K562 (cell line): ENCODE measurements around the gene ASPG. TPM values are rescaled to one million over a fixed set of nuclear protein-coding genes. Genes with fewer than 3 reads are reported as not detected.

Source experiments
- ATAC-seq: fragments of 200-7000 bp; cut with Tn5 transposase; 3 replicates; pipeline ENCODE4 v1.9.1; 2020; ENCODE audit warnings: moderate library complexity
- BruUV-seq: library from RNA; stranded (reverse); fragments of 400-500 nt; replicated peaks from 2 replicates; lab custom pipeline; 2021; lab: Mats Ljungman, UMichigan
- CTCF ChIA-PET: fragments of 300-600 bp; formaldehyde crosslinking; extraction: SDS; loops from one replicate; lab custom pipeline; 2021; ENCODE audit warnings: low intra/inter-chr PET ratio; lab: Yijun Ruan, JAX
- POLR2A ChIA-PET: fragments of 300-600, 350-650 bp; sonication (Branson Sonifier 250); formaldehyde crosslinking; extraction: SDS; loops from one replicate; lab custom pipeline; 2021; ENCODE audit warnings: antibody characterized with exemption, inconsistent platforms; lab: Yijun Ruan, JAX
- DNase-seq, 4 experiments: peaks; one replicate each; pipeline versions ENCODE4 v3.0.0 to v3.0.0-alpha.2; 2011 to 2018; ENCODE audit warnings: low spot score in 3 of 4, mixed read lengths in 3 of 4; ENCODE audit errors: extremely low read depth in 1 of 4
- FAIRE-seq: peaks from 2 replicates; lab custom pipeline; 2011; peaks lifted over from hg19 to GRCh38; lab: Jason Lieb, UNC
- H2AFZ ChIP-seq: 2 replicates; pipeline ENCODE4 v1.6.0; 2011; ENCODE audit warnings: low read depth, low read length, control low read depth, inconsistent platforms
- H3K27ac ChIP-seq: fragments of 200-600 bp; 3 replicates; pipeline ENCODE4 v1.8.0; 2011; ENCODE audit warnings: low read depth, mild to moderate bottlenecking, control low read depth, inconsistent platforms, low read length, moderate library complexity, mixed read lengths; ENCODE audit errors: extremely low read depth
- H3K27me3 ChIP-seq, 2 experiments: fragments of 300-600 bp in 1 of 2; 2 replicates in 1 of 2; 3 replicates in 1 of 2; pipeline versions ENCODE4 v1.6.0 to v1.8.0; 2011; ENCODE audit warnings: inconsistent platforms in 2 of 2, low read length in 2 of 2, mild to moderate bottlenecking in 1 of 2, mixed read lengths in 1 of 2, moderate library complexity in 1 of 2; ENCODE audit not compliant: control insufficient read depth in 2 of 2, insufficient read depth in 2 of 2
- H3K36me3 ChIP-seq: fragments of 300-600 bp; 3 replicates; pipeline ENCODE4 v1.8.0; 2011; ENCODE audit warnings: mild to moderate bottlenecking, low read length, inconsistent platforms; ENCODE audit not compliant: control insufficient read depth, insufficient read depth
- H3K4me1 ChIP-seq, 2 experiments: fragments of 200-600 bp in 1 of 2; replicated peaks in 1 of 2; 2 replicates in 1 of 2; 3 replicates in 1 of 2; pipeline versions ENCODE4 v1.5.1 to v1.8.0; 2011; ENCODE audit warnings: inconsistent platforms in 2 of 2, low read length in 2 of 2, mild to moderate bottlenecking in 1 of 2, mixed read lengths in 1 of 2, moderate library complexity in 1 of 2; ENCODE audit not compliant: control insufficient read depth in 2 of 2, insufficient read depth in 2 of 2
- H3K4me2 ChIP-seq: 2 replicates; pipeline ENCODE4 v1.6.1; 2011; ENCODE audit warnings: low read length, control low read depth, inconsistent platforms, mixed read lengths; ENCODE audit not compliant: insufficient read depth
- H3K4me3 ChIP-seq: fragments of 200-600 bp; sonication (generic), shearing (Covaris generic); 2 replicates; pipeline ENCODE4 v1.5.1; 2016; ENCODE audit warnings: control low read depth, inconsistent platforms
- H3K79me2 ChIP-seq: fragments of 200-600 bp; 3 replicates; pipeline ENCODE4 v1.8.0; 2011; ENCODE audit warnings: low read length, inconsistent platforms; ENCODE audit not compliant: control insufficient read depth, insufficient read depth
- H3K9ac ChIP-seq, 2 experiments: 2 replicates each; pipeline versions ENCODE4 v1.6.0 to v1.6.1; 2011; ENCODE audit warnings: low read depth in 2 of 2, low read length in 2 of 2, control low read depth in 1 of 2, inconsistent platforms in 1 of 2, mild to moderate bottlenecking in 1 of 2, mixed read lengths in 1 of 2; ENCODE audit not compliant: insufficient read depth in 1 of 2
- H3K9me1 ChIP-seq: one replicate; pipeline ENCODE4 v1.6.0; 2011; ENCODE audit warnings: inconsistent platforms, mild to moderate bottlenecking, low read length, moderate library complexity; ENCODE audit not compliant: control insufficient read depth, insufficient read depth
- H3K9me3 ChIP-seq: replicated peaks from 2 replicates; pipeline ENCODE4 v1.5.1; 2011; ENCODE audit warnings: low read depth, low read length, inconsistent platforms; ENCODE audit not compliant: control insufficient read depth, insufficient read depth
- H4K20me1 ChIP-seq: replicated peaks from 2 replicates; pipeline ENCODE4 v1.6.1; 2011; ENCODE audit warnings: low read length, inconsistent platforms, mixed read lengths; ENCODE audit not compliant: control insufficient read depth, insufficient read depth
- BMI1 ChIP-seq: fragments of 150-350 bp; IDR thresholded peaks from 2 replicates; pipeline ENCODE4 v1.6.1; 2014; ENCODE audit warnings: low read length
- ESRRA ChIP-seq: fragments of 450-650 bp; IDR thresholded peaks from 2 replicates; pipeline ENCODE4 v1.6.1; 2014; ENCODE audit warnings: low read depth, mild to moderate bottlenecking, moderate library complexity, borderline replicate concordance
- FIP1L1 ChIP-seq: fragments of 200-400 bp; formaldehyde crosslinking; IDR thresholded peaks from 2 replicates; pipeline ENCODE4 v1.6.1; 2018; ENCODE audit warnings: mild to moderate bottlenecking, low read depth, low read length; ENCODE audit not compliant: poor library complexity, severe bottlenecking
- FUS ChIP-seq: fragments of 200-400 bp; formaldehyde crosslinking; optimal IDR thresholded peaks from 2 replicates; pipeline ENCODE3; 2017; ENCODE audit warnings: low read depth, low read length
- GTF2F1 ChIP-seq: IDR thresholded peaks from 2 replicates; pipeline ENCODE4 v1.6.1; 2011; ENCODE audit warnings: low read depth, low read length, improper control_type of control experiment
- HNRNPLL ChIP-seq: fragments of 200-400 bp; formaldehyde crosslinking; IDR thresholded peaks from 2 replicates; pipeline ENCODE4 v1.6.1; 2017; ENCODE audit warnings: low read length, low read depth, mild to moderate bottlenecking; ENCODE audit not compliant: poor library complexity, severe bottlenecking
- HOXB6 ChIP-seq: fragments of 250-450 bp; sonication (Bioruptor Pico); IDR thresholded peaks from 2 replicates; pipeline ENCODE4 v1.5.1; 2022; ENCODE audit warnings: mild to moderate bottlenecking, borderline replicate concordance
- PTTG1 ChIP-seq: fragments of 450-650 bp; IDR thresholded peaks from 2 replicates; pipeline ENCODE4 v1.6.1; 2016; ENCODE audit warnings: low read depth, mild to moderate bottlenecking, missing genetic modification characterization, missing compliant biosample characterization
- RFX1 ChIP-seq: fragments of 450-650 bp; IDR thresholded peaks from 2 replicates; pipeline ENCODE4 v1.6.1; 2016; ENCODE audit warnings: mild to moderate bottlenecking, moderate library complexity
- SMC3 ChIP-seq: conservative IDR thresholded peaks from 2 replicates; pipeline ENCODE4 v1.6.1; 2011; ENCODE audit warnings: low read depth, low read length, improper control_type of control experiment; ENCODE audit not compliant: insufficient read depth
- TAF1 ChIP-seq: IDR thresholded peaks from 2 replicates; pipeline ENCODE4 v1.6.1; 2011; ENCODE audit warnings: mild to moderate bottlenecking, low read length, moderate library complexity; ENCODE audit not compliant: insufficient read depth, control insufficient read depth, severe bottlenecking; ENCODE audit errors: extremely low read depth
- ZNF232 ChIP-seq: sonication (generic); formaldehyde crosslinking; IDR thresholded peaks from 2 replicates; pipeline ENCODE4 v1.8.0; 2022; ENCODE audit warnings: mild to moderate bottlenecking, missing genetic modification reagents
- ZNF398 ChIP-seq: fragments of 250-450 bp; sonication (Bioruptor Pico); IDR thresholded peaks from 2 replicates; pipeline ENCODE4 v1.8.0; 2021; ENCODE audit warnings: moderate library complexity, mild to moderate bottlenecking, inconsistent platforms
- ZNF609 ChIP-seq: sonication (generic); formaldehyde crosslinking; IDR thresholded peaks from 2 replicates; pipeline ENCODE4 v1.8.1; 2023; ENCODE audit warnings: missing genetic modification reagents, mild to moderate bottlenecking, borderline replicate concordance
- whole genome bisulfite sequencing: fragments of 100-300 bp; shearing (Covaris generic); methylation state at CpG from one replicate; pipeline ENCODE4 v1.1.6; 2016; ENCODE audit warnings: low coverage, mixed read lengths; ENCODE audit not compliant: insufficient coverage; ENCODE audit errors: missing lambda C conversion rate; 5-methylcytosine and 5-hydroxymethylcytosine counted together
- in situ Hi-C: fragments of 300-500 bp; cut with MboI; formaldehyde crosslinking; loops from 4 replicates; pipeline ENCODE4 v1.15.0; 2018; ENCODE audit warnings: inconsistent platforms, mixed read lengths
- intact Hi-C: fragments of 100-400 bp; cut with micrococcal nuclease; formaldehyde crosslinking; loops from 2 replicates; pipeline ENCODE4 v1.14.2; 2022
- polyA plus RNA-seq, 8 experiments: library from polyadenylated mRNA; depleted of rRNA in 4 of 8; stranded (reverse) in 5 of 8; unstranded in 3 of 8; fragments of >200 nt; fragmentation: Nextera tagmentation in 2 of 8; fragmentation: Illumina TruSeq in 1 of 8; extraction: Ambion mirVana in 2 of 8; extraction: Trizol in 1 of 8; gene quantifications; 2 replicates each; pipeline versions ENCODE4 v1.2.1 to v1.2.3, GENCODE V29; 2011 to 2014; ENCODE audit warnings: inconsistent platforms in 1 of 8, missing spikeins in 1 of 8
- total RNA-seq, 7 experiments: library from RNA; depleted of rRNA in 6 of 7; stranded (reverse); fragments of >200 nt in 6 of 7; fragmentation: Illumina TruSeq in 2 of 7; extraction: Trizol in 2 of 7; gene quantifications; 2 replicates each; pipeline versions ENCODE4 v1.2.1 to v1.2.3, GENCODE V29; 2011 to 2021; ENCODE audit warnings: low replicate concordance in 1 of 7

ASPG gene
- total and polyA plus RNA-seq, 9 of the 15 experiments (the other 6 are each of a cell fraction or from before 2014, with no cell fraction given), result 0.18 TPM; not detected in 8

GRCh38 chr14:104108570-104109541 is 23.4 kb downstream of the ASPG start:
- H3K79me2 ChIP-seq, result no peaks in the 10 kb centered on the region
- DNase-seq (no peak), ATAC-seq (no peak; the same call in 2 of the 3 replicates), FAIRE-seq (no peak)
- peaks cover 0 to 13% of the 10 kb centered on the region in 2 experiments; a peak in 1 of 5 replicates for H3K27me3 ChIP-seq
- no peaks in the 10 kb centered on the region for H3K36me3 ChIP-seq
- H2AFZ ChIP-seq, result no peak overlapping the region
- H4K20me1 ChIP-seq, result no peaks in the 10 kb centered on the region
- no peak overlapping the region for H3K4me2 ChIP-seq
- intact Hi-C loops, result no loop called here
- no peaks in the 10 kb centered on the region for H3K9me3 ChIP-seq
- no peak overlapping the region for H3K27ac ChIP-seq
- no TSS peak for BruUV-seq
- ChIA-PET POLR2A (no interaction called here), CTCF (no interaction called here)
- in situ Hi-C loops, result no loop called here
- H3K9ac ChIP-seq, result no peak overlapping the region
- no peak overlapping the region for H3K4me3 ChIP-seq
- WGBS, result 1% methylated on average over 15 of the region's 26 CpGs
- peaks cover 0 to 19% of the 10 kb centered on the region in 2 experiments; a peak in 2 of 5 replicates for H3K4me1 ChIP-seq
- no peaks in the 10 kb centered on the region for H3K9me1 ChIP-seq
- TF ChIP-seq HOXB6, result no peak
- no peak for TF ChIP-seq ZNF232 (CRISPR knock-in tag)
- TF ChIP-seq ESRRA, result no peak
- TF ChIP-seq BMI1, result no peak
- TF ChIP-seq SMC3, result no peak
- TF ChIP-seq GTF2F1, result no peak
- no peak for TF ChIP-seq RFX1
- no peak for TF ChIP-seq FUS
- TF ChIP-seq FIP1L1, result no peak
- no peak for TF ChIP-seq HNRNPLL
- TF ChIP-seq ZNF398 (CRISPR knock-in tag), result no peak
- no peak for TF ChIP-seq PTTG1 (tag)
- TF ChIP-seq TAF1, result no peak
- no peak for TF ChIP-seq ZNF609 (CRISPR knock-in tag)
